ENCODE data around the gene CADPS2.

DNA sequence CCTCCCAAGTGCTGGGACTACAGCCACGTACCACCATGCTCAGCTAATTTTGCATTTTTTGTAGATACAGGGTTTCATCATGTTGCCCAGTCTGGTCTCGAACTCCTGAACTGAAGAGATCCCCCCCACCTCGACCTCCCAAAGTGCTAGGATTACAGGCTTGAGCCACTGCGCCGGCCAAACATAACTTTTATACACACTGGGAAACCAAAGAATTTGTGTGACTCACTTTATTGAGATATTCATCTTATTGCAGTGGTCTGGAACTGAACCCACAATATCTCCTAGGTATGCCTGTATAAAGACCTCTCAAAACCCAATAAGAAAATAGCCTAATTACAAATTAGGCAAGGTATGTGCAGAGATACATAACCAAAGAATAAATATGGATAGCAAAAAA lies 399.1 kb downstream of the CADPS2 start:
- TF ChIP-seq POLR2A (IDR thresholded peaks at IDR 0.05): no peak
- TF ChIP-seq, protein P1, sequence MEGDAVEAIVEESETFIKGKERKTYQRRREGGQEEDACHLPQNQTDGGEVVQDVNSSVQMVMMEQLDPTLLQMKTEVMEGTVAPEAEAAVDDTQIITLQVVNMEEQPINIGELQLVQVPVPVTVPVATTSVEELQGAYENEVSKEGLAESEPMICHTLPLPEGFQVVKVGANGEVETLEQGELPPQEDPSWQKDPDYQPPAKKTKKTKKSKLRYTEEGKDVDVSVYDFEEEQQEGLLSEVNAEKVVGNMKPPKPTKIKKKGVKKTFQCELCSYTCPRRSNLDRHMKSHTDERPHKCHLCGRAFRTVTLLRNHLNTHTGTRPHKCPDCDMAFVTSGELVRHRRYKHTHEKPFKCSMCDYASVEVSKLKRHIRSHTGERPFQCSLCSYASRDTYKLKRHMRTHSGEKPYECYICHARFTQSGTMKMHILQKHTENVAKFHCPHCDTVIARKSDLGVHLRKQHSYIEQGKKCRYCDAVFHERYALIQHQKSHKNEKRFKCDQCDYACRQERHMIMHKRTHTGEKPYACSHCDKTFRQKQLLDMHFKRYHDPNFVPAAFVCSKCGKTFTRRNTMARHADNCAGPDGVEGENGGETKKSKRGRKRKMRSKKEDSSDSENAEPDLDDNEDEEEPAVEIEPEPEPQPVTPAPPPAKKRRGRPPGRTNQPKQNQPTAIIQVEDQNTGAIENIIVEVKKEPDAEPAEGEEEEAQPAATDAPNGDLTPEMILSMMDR (IDR thresholded peaks at IDR 0.05): no peak
